HG03571 (cell line): ENCODE data around the gene PTPN9.
A peak's percentile ranks its signal among the peaks of the same experiment; 100 is the strongest.
"Not testable (repeated sequence)": the region's sequence is repeated elsewhere in the genome, so short reads cannot be mapped to it uniquely, and the experiment has no call there.

Source experiments
- ATAC-seq: cut with Tn5 transposase; IDR thresholded peaks from one replicate; pipeline ENCODE4 v1.9.1; 2021; ENCODE audit not compliant: unreplicated experiment

Gene PTPN9

DNA sequence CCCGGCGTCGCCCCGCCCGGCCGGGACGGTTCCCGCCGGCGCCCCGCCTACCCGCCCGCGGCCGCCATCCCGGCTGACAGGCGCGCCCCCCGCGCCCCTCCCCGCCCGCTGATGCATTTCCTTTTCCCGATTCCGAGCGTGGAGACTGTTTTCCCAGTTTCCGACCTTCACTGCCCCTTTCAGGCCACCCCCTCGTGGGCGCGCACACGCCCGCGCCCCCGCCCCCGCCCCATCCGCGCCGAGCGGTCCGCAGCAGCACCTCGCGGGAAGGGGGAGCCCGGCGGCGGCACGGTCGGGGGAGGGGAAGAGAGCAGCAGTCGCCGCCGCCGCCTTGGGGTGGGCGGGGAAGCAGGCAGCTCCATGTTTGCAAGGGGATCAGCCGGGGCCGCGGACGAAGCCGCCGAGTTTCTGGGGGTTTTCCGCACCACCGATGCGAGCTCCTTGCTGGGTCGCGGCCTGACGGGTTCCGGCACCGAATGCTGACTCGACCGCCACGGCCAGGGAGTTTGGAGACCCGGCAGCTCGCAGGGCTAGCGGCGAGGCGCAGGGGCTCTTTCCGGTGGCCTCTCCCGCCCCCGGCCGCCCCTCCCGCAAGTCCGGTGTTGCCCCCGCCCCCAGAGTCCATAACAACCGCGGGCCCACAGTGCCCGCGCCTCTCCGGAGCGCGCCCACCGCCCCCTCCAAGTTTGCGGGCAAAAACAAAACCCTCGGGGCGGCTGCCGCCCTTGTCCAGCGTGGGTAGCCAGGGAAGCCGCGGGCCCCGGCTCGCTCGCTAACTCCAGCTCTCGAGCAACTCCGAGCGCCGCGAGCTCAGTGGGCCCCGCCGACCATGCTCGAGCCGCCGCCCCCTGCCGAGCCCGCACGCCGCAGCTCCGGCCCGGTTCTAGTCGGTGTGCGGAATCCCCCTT lies 124.4 kb downstream of the PTPN9 start:
- ATAC-seq, result no peak

GRCh38 chr15:75453703-75454470 lies 125.2 kb downstream of the PTPN9 start:
- ATAC-seq, result peak; percentile 24

DNA sequence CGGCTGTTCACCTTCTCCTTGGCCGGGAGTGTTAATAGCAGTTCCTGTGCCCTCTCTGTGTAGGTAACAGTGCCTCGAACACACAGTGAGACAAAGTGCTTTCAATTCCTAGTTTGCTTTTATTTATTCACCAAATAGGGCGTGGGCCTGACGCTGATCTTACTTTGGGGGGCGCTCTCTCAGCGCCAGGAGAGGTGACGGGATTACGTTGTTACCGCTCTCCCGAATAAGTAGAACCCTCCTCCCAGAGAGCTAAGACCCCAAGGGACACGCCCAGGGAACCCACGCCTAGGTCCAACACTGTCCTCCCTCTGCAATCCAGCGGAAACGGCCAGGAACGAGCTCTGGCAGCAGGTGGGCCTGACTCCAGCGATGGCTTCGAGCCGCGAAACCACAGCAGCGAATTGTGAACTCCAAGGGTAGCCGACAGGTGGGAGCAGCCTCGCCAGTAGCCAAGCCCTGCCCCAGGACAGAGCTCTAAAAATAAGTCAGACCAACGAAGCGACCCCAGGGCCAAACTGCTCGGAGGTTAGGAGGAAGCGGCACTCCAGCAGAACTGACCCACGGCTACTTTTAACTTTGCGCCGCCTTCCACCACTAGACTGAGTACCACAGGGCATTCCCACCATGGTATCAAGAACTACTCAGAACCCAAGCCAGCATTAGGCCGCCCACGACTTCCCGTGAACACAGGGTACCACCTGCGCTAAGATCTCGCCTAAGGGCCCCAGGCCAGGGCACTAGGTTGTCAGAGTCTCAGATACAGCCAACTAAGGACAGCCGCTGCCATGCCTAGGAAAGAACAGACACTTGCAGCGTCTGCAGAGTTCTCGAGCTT lies 126.0 kb downstream of the PTPN9 start:
- ATAC-seq, result no peak

DNA sequence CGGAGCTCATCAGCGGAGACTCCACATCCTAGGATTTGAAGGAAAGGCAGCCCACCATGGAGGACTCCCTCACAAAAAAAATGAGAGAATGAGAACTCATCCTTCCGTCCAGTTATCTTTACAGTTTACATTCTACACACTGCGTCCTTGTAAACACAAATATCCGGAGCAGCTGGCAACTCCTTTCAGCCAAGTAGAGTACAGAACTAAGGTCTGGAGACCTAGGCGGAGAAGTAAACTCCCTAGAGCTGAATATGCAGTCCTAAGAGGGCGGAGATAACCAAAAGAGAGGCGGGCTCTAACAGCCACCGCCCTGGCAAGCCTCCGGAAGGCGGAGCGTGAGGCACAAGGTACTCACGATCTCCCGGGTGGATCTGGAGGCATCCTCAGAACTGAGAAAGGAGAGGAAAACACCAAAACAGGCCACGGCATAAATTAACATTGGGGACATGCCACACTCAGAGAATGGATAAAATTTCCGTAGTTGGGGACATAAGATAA lies 126.7 kb downstream of the PTPN9 start:
- no peak for ATAC-seq

DNA sequence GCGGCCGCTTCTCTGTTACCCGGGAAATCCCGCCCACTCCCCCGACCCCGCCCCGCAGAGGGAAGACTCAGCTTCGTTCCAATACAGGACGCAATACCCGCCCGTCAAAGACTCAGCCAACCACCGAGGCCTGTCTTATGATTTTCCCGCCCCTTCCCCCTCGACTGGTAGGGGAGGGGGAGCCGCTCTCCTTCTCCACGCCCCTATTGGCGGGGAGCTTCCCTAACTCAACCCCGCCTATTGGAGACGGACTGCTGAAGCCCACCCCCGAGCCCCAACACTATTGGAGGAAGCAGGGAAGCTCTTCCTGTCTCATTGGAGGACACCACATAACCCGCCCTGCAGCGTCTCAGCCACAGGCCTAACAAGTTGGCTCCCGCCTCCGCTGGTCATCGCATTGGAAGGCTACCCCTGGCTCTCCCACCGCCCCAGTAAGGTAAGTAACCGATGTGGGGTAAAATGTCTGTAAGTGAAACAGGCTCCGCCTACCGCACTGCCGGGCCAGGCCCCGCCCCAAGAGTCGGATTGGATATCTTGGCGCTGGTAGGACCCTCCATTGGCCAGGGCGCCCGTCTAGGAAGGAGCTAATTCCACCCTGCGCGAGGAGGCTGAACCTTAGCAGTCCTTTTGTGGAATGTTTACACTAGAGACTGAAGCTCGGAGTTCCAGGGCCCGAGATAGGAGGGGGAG lies 127.3 kb downstream of the PTPN9 start, which contains the start of gene SIN3A:
Gene SIN3A, minus strand, starts transcription at position 17 of the 690 bp plus-strand sequence. CDS start 21,315 bp downstream, outside the sequence.
- ATAC-seq, result peak; percentile 36

DNA sequence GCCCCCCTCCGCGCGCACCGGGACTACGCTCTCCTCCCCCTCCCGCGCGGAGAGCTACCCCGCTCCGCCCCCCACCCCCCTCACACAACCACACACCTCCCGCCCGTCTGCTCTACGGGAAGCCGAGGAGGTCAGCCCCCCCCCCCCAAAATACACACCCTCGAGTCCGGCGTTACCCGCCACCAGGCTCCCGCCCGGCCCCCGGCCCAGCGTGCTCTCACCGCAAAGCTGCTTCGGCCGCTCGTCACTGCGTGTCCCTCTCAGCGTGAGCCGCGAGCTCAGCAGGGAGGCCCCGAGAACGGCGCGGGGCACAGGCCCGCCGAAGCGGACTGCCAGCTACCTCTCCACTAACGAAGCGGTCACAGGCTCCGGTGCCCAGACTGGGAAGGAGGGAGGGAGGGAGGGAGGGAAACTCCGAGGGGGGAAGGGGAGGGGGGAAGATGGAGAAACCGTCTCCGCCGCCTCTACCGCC lies 127.9 kb downstream of the PTPN9 start:
- ATAC-seq, result no peak

- ATAC-seq, result peak; percentile 21
These were observed 128.6 kb downstream of the PTPN9 start for GRCh38 chr15:75450307-75451201.

GRCh38 chr15:75449585-75450306 lies 129.4 kb downstream of the PTPN9 start:
- no peak for ATAC-seq

- not testable (repeated sequence) for ATAC-seq
These were observed 130.9 kb downstream of the PTPN9 start for GRCh38 chr15:75448171-75448570.

DNA sequence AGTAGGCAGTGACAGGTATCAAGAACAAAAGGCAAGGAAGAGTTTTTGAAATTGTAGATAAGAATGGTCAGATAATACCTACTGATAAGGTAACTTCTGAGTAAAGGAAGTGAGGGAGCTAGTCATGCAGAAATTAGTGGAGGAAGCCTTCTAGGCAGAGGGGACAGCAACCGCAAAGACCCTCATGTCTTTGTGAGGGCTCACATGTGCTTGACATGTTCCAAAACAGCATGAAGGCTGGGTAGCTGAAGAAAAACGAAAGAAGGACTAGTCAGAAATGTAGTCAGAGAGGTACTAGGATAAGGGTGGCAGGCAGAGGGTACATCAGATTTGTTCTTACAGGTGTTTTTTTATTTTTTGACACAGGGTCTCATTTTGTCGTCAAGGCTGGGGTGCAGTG lies 133.0 kb downstream of the PTPN9 start:
- ATAC-seq, result no peak

GRCh38 chr15:75445324-75445723 lies 133.8 kb downstream of the PTPN9 start:
- not testable (repeated sequence) for ATAC-seq

DNA sequence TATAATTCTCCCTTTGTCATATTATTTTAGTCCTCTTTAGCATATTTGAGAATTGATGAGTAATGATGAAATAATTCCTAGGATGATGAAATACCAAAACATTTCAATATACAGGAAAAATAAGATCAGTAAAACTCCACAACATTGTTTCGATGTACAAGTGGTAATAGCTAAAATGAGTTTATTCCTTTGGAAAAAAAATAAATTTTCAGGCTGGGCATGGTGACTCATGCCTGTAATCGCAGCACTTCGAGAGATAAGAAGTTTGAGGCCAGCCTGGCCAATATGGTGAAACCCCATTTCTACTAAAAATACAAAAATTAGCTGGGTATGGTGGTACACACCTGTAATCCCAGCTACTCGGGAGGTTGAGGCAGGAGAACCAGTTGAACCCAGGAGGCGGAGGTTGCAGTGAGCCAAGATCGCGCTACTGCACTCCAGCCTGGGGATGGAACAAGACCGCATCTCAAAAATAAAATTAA lies 135.1 kb downstream of the PTPN9 start:
- not testable (repeated sequence) for ATAC-seq

DNA sequence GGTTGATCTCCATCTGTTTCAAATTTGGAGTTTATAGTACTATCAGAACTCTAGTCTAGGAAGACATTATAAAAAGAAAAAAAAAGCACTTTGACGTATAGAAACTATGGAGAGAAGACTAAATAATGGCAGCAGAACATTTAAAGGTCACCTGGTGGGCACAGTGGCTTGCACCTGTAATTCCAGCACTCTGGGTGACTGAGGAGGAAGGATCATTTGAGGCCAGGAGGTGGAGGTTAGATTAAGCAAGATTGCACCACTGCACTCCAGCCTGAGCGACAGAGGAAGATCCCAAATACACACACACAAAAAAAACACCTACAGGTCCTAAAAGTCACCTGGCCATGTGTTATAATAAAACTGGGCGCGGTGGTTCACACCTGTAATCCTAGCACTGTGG lies 141.4 kb downstream of the PTPN9 start:
- ATAC-seq, result no peak

DNA sequence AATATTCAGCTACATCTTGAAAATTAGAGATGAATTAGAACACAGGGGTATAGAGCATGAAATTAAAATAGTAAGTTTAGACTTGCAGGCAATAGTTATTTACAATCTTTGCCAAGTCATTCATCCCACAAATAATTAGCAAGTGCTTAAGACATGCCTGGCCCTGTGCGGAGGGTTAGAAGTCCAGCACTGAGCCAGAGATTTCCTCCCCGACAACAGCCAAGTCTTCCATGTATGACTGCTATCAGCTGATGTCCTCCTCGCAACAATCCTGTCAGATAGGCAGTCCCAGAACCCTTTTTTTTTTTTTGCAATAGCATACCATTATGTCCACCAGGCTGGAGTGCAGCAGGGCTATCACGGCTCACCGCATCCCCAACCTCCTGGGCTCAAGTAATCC lies 142.2 kb downstream of the PTPN9 start:
- no peak for ATAC-seq

- ATAC-seq, result no peak
These were observed 147.4 kb downstream of the PTPN9 start for GRCh38 chr15:75431682-75432081.

DNA sequence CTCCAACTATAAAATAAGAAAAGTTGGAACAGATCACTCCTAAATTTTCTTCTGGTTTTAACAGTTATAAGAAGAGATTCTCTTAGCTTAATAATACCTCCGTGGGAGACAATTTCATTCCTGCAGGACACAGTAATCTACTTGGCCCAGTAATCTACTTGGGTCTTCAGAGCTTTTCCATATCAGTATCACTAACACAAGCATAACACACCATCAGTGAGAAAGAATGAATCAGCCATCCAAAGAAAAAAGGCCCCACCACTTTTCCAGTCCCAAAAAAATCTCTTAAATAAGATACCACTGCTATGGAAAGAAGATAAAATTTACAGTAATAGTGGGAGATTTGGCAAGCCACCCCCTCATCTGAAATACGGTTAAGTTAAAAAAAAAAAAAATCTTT lies 147.8 kb downstream of the PTPN9 start:
- ATAC-seq, result no peak

- ATAC-seq, result no peak
These were observed 148.9 kb downstream of the PTPN9 start for GRCh38 chr15:75430259-75430658.

GRCh38 chr15:75428152-75428551 lies 151.0 kb downstream of the PTPN9 start:
- no peak for ATAC-seq
